HEK293T (cell line): ENCODE results near the gene SUZ12.
A peak's percentile ranks its signal among the peaks of the same experiment; 100 is the strongest.
"Not testable (repeated sequence)": the region's sequence is repeated elsewhere in the genome, so short reads cannot be mapped to it uniquely, and the experiment has no call there.

Experiments used
- ARNT ChIP-seq: fragments of 450-650 bp; IDR thresholded peaks from 2 replicates; pipeline ENCODE4 v1.6.1; 2017; ENCODE audit warnings: mild to moderate bottlenecking
- BHLHE40 ChIP-seq: fragments of 450-650 bp; IDR thresholded peaks from 2 replicates; pipeline ENCODE4 v1.6.1; 2016; ENCODE audit warnings: mild to moderate bottlenecking, moderate library complexity, borderline replicate concordance
- CTBP1 ChIP-seq: fragments of 450-650 bp; IDR thresholded peaks from 2 replicates; pipeline ENCODE4 v1.6.1; 2016; ENCODE audit warnings: borderline replicate concordance
- ELF4 ChIP-seq: fragments of 450-650 bp; IDR thresholded peaks from 2 replicates; pipeline ENCODE4 v1.6.1; 2017; ENCODE audit warnings: antibody characterized with exemption
- FOXA1 ChIP-seq: fragments of 450-650 bp; IDR thresholded peaks from 2 replicates; pipeline ENCODE4 v1.6.1; 2016; ENCODE audit warnings: mild to moderate bottlenecking
- FOXM1 ChIP-seq: fragments of 450-650 bp; IDR thresholded peaks from 2 replicates; pipeline ENCODE4 v1.6.1; 2017; ENCODE audit warnings: mild to moderate bottlenecking, borderline replicate concordance
- HDGF ChIP-seq: fragments of 450-650 bp; IDR thresholded peaks from 2 replicates; pipeline ENCODE4 v1.6.1; 2017; ENCODE audit warnings: antibody characterized with exemption, borderline replicate concordance
- LEF1 ChIP-seq: fragments of 450-650 bp; IDR thresholded peaks from 2 replicates; pipeline ENCODE4 v1.6.1; 2017; ENCODE audit warnings: mild to moderate bottlenecking, borderline replicate concordance
- SP1 ChIP-seq: fragments of 450-650 bp; IDR thresholded peaks from 2 replicates; pipeline ENCODE4 v1.6.1; 2017
- SUZ12 ChIP-seq: fragments of 450-650 bp; IDR thresholded peaks from 2 replicates; pipeline ENCODE4 v1.6.1; 2016; ENCODE audit warnings: mild to moderate bottlenecking
- TARDBP ChIP-seq: fragments of 450-650 bp; IDR thresholded peaks from 2 replicates; pipeline ENCODE4 v1.6.1; 2016
- ZNF384 ChIP-seq: fragments of 450-650 bp; IDR thresholded peaks from 2 replicates; pipeline ENCODE4 v1.6.1; 2016
- TF ChIP-seq, protein P1 (sequence below): fragments of 450-650 bp; IDR thresholded peaks from 2 replicates; pipeline ENCODE4 v1.6.1; 2016

DNA sequence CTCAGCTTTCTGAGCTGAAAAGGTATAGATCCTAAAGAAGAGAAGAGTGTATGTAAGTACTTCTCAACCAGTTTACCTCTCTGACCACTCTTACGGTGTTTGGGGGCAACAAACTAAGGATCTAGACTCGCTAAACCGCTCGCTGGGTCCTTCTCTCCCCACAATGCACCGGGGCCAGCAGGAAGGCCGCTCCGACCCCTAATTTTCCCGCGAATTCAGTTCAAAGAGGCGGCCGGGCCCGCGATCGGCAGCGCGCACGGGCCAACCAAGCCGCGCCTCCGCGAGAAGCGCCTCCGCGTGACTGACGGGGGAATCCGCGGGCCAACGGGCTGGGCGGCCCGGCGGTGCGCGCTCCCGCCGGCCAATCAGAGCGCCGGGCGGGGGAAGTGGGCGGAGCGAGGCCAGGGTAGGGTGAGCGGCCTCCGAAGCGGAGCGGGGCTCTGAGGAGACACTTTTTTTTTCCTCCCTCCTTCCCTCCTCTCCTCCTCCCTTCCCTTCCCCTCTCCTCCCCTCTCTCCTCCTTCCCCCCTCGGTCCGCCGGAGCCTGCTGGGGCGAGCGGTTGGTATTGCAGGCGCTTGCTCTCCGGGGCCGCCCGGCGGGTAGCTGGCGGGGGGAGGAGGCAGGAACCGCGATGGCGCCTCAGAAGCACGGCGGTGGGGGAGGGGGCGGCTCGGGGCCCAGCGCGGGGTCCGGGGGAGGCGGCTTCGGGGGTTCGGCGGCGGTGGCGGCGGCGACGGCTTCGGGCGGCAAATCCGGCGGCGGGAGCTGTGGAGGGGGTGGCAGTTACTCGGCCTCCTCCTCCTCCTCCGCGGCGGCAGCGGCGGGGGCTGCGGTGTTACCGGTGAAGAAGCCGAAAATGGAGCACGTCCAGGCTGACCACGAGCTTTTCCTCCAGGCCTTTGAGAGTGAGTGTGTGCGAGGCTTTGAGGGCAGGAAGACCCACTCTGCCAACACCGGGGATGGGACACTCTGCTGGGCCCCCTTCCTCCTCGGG is at the start of gene SUZ12:
- TF ChIP-seq HDGF, CTBP1, SP1, FOXM1, ZNF384, BHLHE40, TARDBP, FOXA1, ARNT, SUZ12, ELF4, LEF1: not testable (repeated sequence)
- TF ChIP-seq, protein P1, sequence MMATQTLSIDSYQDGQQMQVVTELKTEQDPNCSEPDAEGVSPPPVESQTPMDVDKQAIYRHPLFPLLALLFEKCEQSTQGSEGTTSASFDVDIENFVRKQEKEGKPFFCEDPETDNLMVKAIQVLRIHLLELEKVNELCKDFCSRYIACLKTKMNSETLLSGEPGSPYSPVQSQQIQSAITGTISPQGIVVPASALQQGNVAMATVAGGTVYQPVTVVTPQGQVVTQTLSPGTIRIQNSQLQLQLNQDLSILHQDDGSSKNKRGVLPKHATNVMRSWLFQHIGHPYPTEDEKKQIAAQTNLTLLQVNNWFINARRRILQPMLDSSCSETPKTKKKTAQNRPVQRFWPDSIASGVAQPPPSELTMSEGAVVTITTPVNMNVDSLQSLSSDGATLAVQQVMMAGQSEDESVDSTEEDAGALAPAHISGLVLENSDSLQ = peak; percentile 80
